ENCODE measurements around the gene MOB3B.

- TF ChIP-seq SUZ12 (IDR thresholded peaks at IDR 0.05) (no peak), SP1 (IDR thresholded peaks at IDR 0.05) (no peak), FOXK2 (IDR thresholded peaks at IDR 0.05) (no peak), ARNT (IDR thresholded peaks at IDR 0.05) (no peak), NFRKB (IDR thresholded peaks at IDR 0.05) (no peak), ELF4 (IDR thresholded peaks at IDR 0.05) (no peak), BHLHE40 (IDR thresholded peaks at IDR 0.05; ENCODE audit: borderline replicate concordance) (no peak), FOXM1 (IDR thresholded peaks at IDR 0.05; ENCODE audit: borderline replicate concordance) (no peak), FOXA1 (IDR thresholded peaks at IDR 0.05) (no peak), PKNOX1 (IDR thresholded peaks at IDR 0.05) (no peak), ZNF384 (IDR thresholded peaks at IDR 0.05) (no peak)
These were observed 8.1 kb upstream of the MOB3B start for GRCh38 chr9:27537756-27538155.
